Stimulated activated naive CD8-positive, alpha-beta T cell treated with anti-CD3 and anti-CD28 coated beads, Interleukin-15, Interleukin-2, amounts not matched to agents 100 ng/mL and 50 ng/mL, for 24 hours (primary cell): ENCODE measurements around the gene WWOX.

ENCODE experiments used
- H3K27ac Mint-ChIP-seq: one replicate; pipeline ENCODE4 v1.8.0; 2021; ENCODE audit warnings: mild to moderate bottlenecking, mixed read lengths
- H3K27me3 Mint-ChIP-seq: one replicate; pipeline ENCODE4 v1.8.0; 2021; ENCODE audit warnings: mixed read lengths
- H3K36me3 Mint-ChIP-seq: one replicate; pipeline ENCODE4 v1.8.0; 2021; ENCODE audit warnings: low read depth, mixed read lengths
- H3K4me1 Mint-ChIP-seq: one replicate; pipeline ENCODE4 v1.8.0; 2021; ENCODE audit warnings: low read depth, mixed read lengths
- H3K4me3 Mint-ChIP-seq: one replicate; pipeline ENCODE4 v1.8.0; 2021; ENCODE audit warnings: mild to moderate bottlenecking, mixed read lengths
- H3K9me3 Mint-ChIP-seq: one replicate; pipeline ENCODE4 v1.8.0; 2021; ENCODE audit warnings: mixed read lengths

The WWOX gene

GRCh38 chr16:79134300-79134699, 1034.8 kb downstream of the WWOX start:
- Mint-ChIP-seq H3K27me3 (no peaks in the 10 kb centered on the region), H3K27ac (no peak overlapping the region), H3K36me3 (no peaks in the 10 kb centered on the region), H3K4me3 (no peak overlapping the region), H3K4me1 (no peaks in the 10 kb centered on the region), H3K9me3 (no peaks in the 10 kb centered on the region)

- H3K9me3 Mint-ChIP-seq, result no peaks in the 10 kb centered on the region
These were observed 1037.5 kb downstream of the WWOX start for GRCh38 chr16:79136955-79137354.

GRCh38 chr16:79137426-79137939, 1038.0 kb downstream of the WWOX start:
- H3K9me3 Mint-ChIP-seq, result no peaks in the 10 kb centered on the region
- no peaks in the 10 kb centered on the region for H3K27me3 Mint-ChIP-seq
- H3K36me3 Mint-ChIP-seq, result no peaks in the 10 kb centered on the region
- H3K27ac Mint-ChIP-seq, result no peak overlapping the region
- no peaks in the 10 kb centered on the region for H3K4me1 Mint-ChIP-seq
- no peak overlapping the region for H3K4me3 Mint-ChIP-seq

More at GRCh38 chr16:79136955-79137354, 1037.5 kb downstream of the WWOX start:
- Mint-ChIP-seq H3K4me1 (no peaks in the 10 kb centered on the region), H3K27ac (no peak overlapping the region), H3K4me3 (no peak overlapping the region), H3K36me3 (no peaks in the 10 kb centered on the region), H3K27me3 (no peaks in the 10 kb centered on the region)

GRCh38 chr16:79139799-79140198, 1040.3 kb downstream of the WWOX start:
- Mint-ChIP-seq H3K4me1 (no peaks in the 10 kb centered on the region), H3K9me3 (no peaks in the 10 kb centered on the region), H3K27me3 (no peaks in the 10 kb centered on the region), H3K4me3 (no peak overlapping the region), H3K36me3 (no peaks in the 10 kb centered on the region), H3K27ac (no peak overlapping the region)

GRCh38 chr16:79143026-79143425, 1043.6 kb downstream of the WWOX start:
- no peaks in the 10 kb centered on the region for H3K9me3 Mint-ChIP-seq
- no peaks in the 10 kb centered on the region for H3K27me3 Mint-ChIP-seq
- no peaks in the 10 kb centered on the region for H3K36me3 Mint-ChIP-seq
- H3K27ac Mint-ChIP-seq, result no peak overlapping the region
- H3K4me1 Mint-ChIP-seq, result no peaks in the 10 kb centered on the region
- no peak overlapping the region for H3K4me3 Mint-ChIP-seq

GRCh38 chr16:79150151-79150550, 1050.7 kb downstream of the WWOX start:
- Mint-ChIP-seq H3K27me3 (peaks cover 5% of the 10 kb centered on the region), H3K4me1 (peaks cover 9% of the 10 kb centered on the region), H3K36me3 (no peaks in the 10 kb centered on the region), H3K27ac (no peak overlapping the region), H3K4me3 (no peak overlapping the region), H3K9me3 (no peaks in the 10 kb centered on the region)

- H3K27me3 Mint-ChIP-seq, result peaks cover 5% of the 10 kb centered on the region
- H3K27ac Mint-ChIP-seq, result no peak overlapping the region
- no peak overlapping the region for H3K4me3 Mint-ChIP-seq
These were observed 1051.3 kb downstream of the WWOX start for GRCh38 chr16:79150632-79151310.

GRCh38 chr16:79154086-79154485, 1054.6 kb downstream of the WWOX start:
- Mint-ChIP-seq H3K36me3 (no peaks in the 10 kb centered on the region), H3K4me3 (no peak overlapping the region), H3K4me1 (peaks cover 25% of the 10 kb centered on the region), H3K27me3 (peaks cover 5% of the 10 kb centered on the region), H3K27ac (no peak overlapping the region), H3K9me3 (no peaks in the 10 kb centered on the region)

More at GRCh38 chr16:79150632-79151310, 1051.3 kb downstream of the WWOX start:
- Mint-ChIP-seq H3K4me1 (peaks cover 9% of the 10 kb centered on the region), H3K9me3 (no peaks in the 10 kb centered on the region), H3K36me3 (no peaks in the 10 kb centered on the region)

GRCh38 chr16:79155471-79155870, 1056.0 kb downstream of the WWOX start:
- Mint-ChIP-seq H3K27me3 (peaks cover 5% of the 10 kb centered on the region), H3K36me3 (no peaks in the 10 kb centered on the region), H3K9me3 (no peaks in the 10 kb centered on the region), H3K27ac (no peak overlapping the region), H3K4me3 (no peak overlapping the region), H3K4me1 (peaks cover 21% of the 10 kb centered on the region)

GRCh38 chr16:79155904-79156303, 1056.5 kb downstream of the WWOX start:
- H3K27me3 Mint-ChIP-seq, result peaks cover 5% of the 10 kb centered on the region
- H3K27ac Mint-ChIP-seq, result no peak overlapping the region
- no peak overlapping the region for H3K4me3 Mint-ChIP-seq
- H3K4me1 Mint-ChIP-seq, result peaks cover 18% of the 10 kb centered on the region
- H3K9me3 Mint-ChIP-seq, result no peaks in the 10 kb centered on the region
- H3K36me3 Mint-ChIP-seq, result no peaks in the 10 kb centered on the region

GRCh38 chr16:79156761-79157160, 1057.3 kb downstream of the WWOX start:
- peaks cover 16% of the 10 kb centered on the region for H3K4me1 Mint-ChIP-seq
- peaks cover 5% of the 10 kb centered on the region for H3K27me3 Mint-ChIP-seq
- no peaks in the 10 kb centered on the region for H3K9me3 Mint-ChIP-seq
- no peak overlapping the region for H3K27ac Mint-ChIP-seq
- H3K4me3 Mint-ChIP-seq, result no peak overlapping the region
- H3K36me3 Mint-ChIP-seq, result no peaks in the 10 kb centered on the region

- Mint-ChIP-seq H3K27me3 (peaks cover 5% of the 10 kb centered on the region), H3K27ac (no peak overlapping the region), H3K4me1 (peaks cover 21% of the 10 kb centered on the region)
These were observed 1058.9 kb downstream of the WWOX start for GRCh38 chr16:79158337-79158736.

GRCh38 chr16:79159261-79160049, 1060.0 kb downstream of the WWOX start:
- no peaks in the 10 kb centered on the region for H3K36me3 Mint-ChIP-seq
- no peak overlapping the region for H3K27ac Mint-ChIP-seq
- no peaks in the 10 kb centered on the region for H3K9me3 Mint-ChIP-seq
- H3K4me1 Mint-ChIP-seq, result peaks cover 31% of the 10 kb centered on the region
- H3K27me3 Mint-ChIP-seq, result peaks cover 3% of the 10 kb centered on the region
- no peak overlapping the region for H3K4me3 Mint-ChIP-seq

More at GRCh38 chr16:79158337-79158736, 1058.9 kb downstream of the WWOX start:
- H3K4me3 Mint-ChIP-seq, result no peak overlapping the region
- no peaks in the 10 kb centered on the region for H3K36me3 Mint-ChIP-seq
- H3K9me3 Mint-ChIP-seq, result no peaks in the 10 kb centered on the region

GRCh38 chr16:79162977-79163376, 1063.5 kb downstream of the WWOX start:
- peaks cover 17% of the 10 kb centered on the region for H3K4me1 Mint-ChIP-seq
- no peak overlapping the region for H3K4me3 Mint-ChIP-seq
- H3K36me3 Mint-ChIP-seq, result peaks cover 8% of the 10 kb centered on the region
- no peaks in the 10 kb centered on the region for H3K27me3 Mint-ChIP-seq
- no peak overlapping the region for H3K27ac Mint-ChIP-seq
- peaks cover 4% of the 10 kb centered on the region for H3K9me3 Mint-ChIP-seq

- Mint-ChIP-seq H3K4me3 (peak overlapping the region; percentile 53), H3K27me3 (no peaks in the 10 kb centered on the region), H3K4me1 (peaks cover 18% of the 10 kb centered on the region), H3K27ac (peak overlapping the region; percentile 68), H3K36me3 (peaks cover 10% of the 10 kb centered on the region), H3K9me3 (peaks cover 7% of the 10 kb centered on the region)
These were observed 1064.4 kb downstream of the WWOX start for GRCh38 chr16:79163691-79164387.
